ENCODE data around the gene CGB3.

Gene CGB3

GRCh38 chr19:48989701-48990291 lies 34.3 kb downstream of the CGB3 start:
- TF ChIP-seq ZFX (IDR thresholded peaks at IDR 0.05; ENCODE audit: borderline replicate concordance) (no peak), CTCF (IDR thresholded peaks at IDR 0.05) (no peak)
- no peak overlapping the region for H3K27ac ChIP-seq

GRCh38 chr19:48988860-48989259 lies 35.3 kb downstream of the CGB3 start:
- TF ChIP-seq CTCF (IDR thresholded peaks at IDR 0.05) (no peak), ZFX (IDR thresholded peaks at IDR 0.05; ENCODE audit: borderline replicate concordance) (no peak)
- no peak overlapping the region for H3K27ac ChIP-seq

- H3K27ac ChIP-seq = no peak overlapping the region
- TF ChIP-seq ZFX (IDR thresholded peaks at IDR 0.05; ENCODE audit: borderline replicate concordance) = no peak
- no peak for TF ChIP-seq CTCF (IDR thresholded peaks at IDR 0.05)
These were observed 35.8 kb downstream of the CGB3 start for GRCh38 chr19:48988286-48988685.

GRCh38 chr19:48987323-48987722 lies 36.8 kb downstream of the CGB3 start:
- H3K27ac ChIP-seq = no peak overlapping the region
- TF ChIP-seq CTCF (IDR thresholded peaks at IDR 0.05) (no peak), ZFX (IDR thresholded peaks at IDR 0.05; ENCODE audit: borderline replicate concordance) (no peak)

- H3K27ac ChIP-seq = no peak overlapping the region
- TF ChIP-seq ZFX (IDR thresholded peaks at IDR 0.05; ENCODE audit: borderline replicate concordance) (no peak), CTCF (IDR thresholded peaks at IDR 0.05) (no peak)
These were observed 37.9 kb downstream of the CGB3 start for GRCh38 chr19:48986211-48986610.

- H3K27ac ChIP-seq = no peak overlapping the region
- no peak for TF ChIP-seq CTCF (IDR thresholded peaks at IDR 0.05)
These were observed 38.4 kb downstream of the CGB3 start for GRCh38 chr19:48985711-48986110.

GRCh38 chr19:48982280-48982679 lies 41.9 kb downstream of the CGB3 start:
- no peak overlapping the region for H3K27ac ChIP-seq
- TF ChIP-seq ZFX (IDR thresholded peaks at IDR 0.05; ENCODE audit: borderline replicate concordance) (no peak), CTCF (IDR thresholded peaks at IDR 0.05) (no peak)
